Fibroblast of villous mesenchyme (primary cell): ENCODE results near the gene CST4. TPM values are rescaled to one million over a fixed set of nuclear protein-coding genes. Genes with fewer than 3 reads are reported as not detected.

Source experiments
- DNase-seq: peaks from one replicate; pipeline ENCODE4 v3.0.0-alpha.2; 2010; ENCODE audit warnings: low read depth
- H3K4me3 ChIP-seq: 2 replicates; pipeline ENCODE4 v1.5.1; 2011; ENCODE audit warnings: low read depth, mild to moderate bottlenecking, low read length
- total RNA-seq: library from RNA; depleted of rRNA; stranded (reverse); fragments of >200 nt; gene quantifications from 2 replicates; pipeline ENCODE4 v1.2.3, GENCODE V29; 2012
- TF ChIP-seq, protein P1 (sequence below): IDR thresholded peaks from 2 replicates; pipeline ENCODE4 v1.5.1; 2012; ENCODE audit warnings: low read depth, mild to moderate bottlenecking, low read length; ENCODE audit not compliant: insufficient read depth

The CST4 gene
- total RNA-seq, 1 donor, result not detected

GRCh38 chr20:23652371-23652770 is 36.5 kb downstream of the CST4 start:
- TF ChIP-seq, protein P1, sequence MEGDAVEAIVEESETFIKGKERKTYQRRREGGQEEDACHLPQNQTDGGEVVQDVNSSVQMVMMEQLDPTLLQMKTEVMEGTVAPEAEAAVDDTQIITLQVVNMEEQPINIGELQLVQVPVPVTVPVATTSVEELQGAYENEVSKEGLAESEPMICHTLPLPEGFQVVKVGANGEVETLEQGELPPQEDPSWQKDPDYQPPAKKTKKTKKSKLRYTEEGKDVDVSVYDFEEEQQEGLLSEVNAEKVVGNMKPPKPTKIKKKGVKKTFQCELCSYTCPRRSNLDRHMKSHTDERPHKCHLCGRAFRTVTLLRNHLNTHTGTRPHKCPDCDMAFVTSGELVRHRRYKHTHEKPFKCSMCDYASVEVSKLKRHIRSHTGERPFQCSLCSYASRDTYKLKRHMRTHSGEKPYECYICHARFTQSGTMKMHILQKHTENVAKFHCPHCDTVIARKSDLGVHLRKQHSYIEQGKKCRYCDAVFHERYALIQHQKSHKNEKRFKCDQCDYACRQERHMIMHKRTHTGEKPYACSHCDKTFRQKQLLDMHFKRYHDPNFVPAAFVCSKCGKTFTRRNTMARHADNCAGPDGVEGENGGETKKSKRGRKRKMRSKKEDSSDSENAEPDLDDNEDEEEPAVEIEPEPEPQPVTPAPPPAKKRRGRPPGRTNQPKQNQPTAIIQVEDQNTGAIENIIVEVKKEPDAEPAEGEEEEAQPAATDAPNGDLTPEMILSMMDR, result no peak
- no peak for DNase-seq
- no peak overlapping the region for H3K4me3 ChIP-seq

GRCh38 chr20:23651117-23651516 is 37.7 kb downstream of the CST4 start:
- TF ChIP-seq, protein P1, result no peak
- no peak for DNase-seq
- H3K4me3 ChIP-seq, result no peak overlapping the region

- no peak for DNase-seq
- TF ChIP-seq, protein P1, result no peak
- H3K4me3 ChIP-seq, result no peak overlapping the region
Observed at GRCh38 chr20:23649830-23650417, 38.9 kb downstream of the CST4 start.

- no peak overlapping the region for H3K4me3 ChIP-seq
- TF ChIP-seq, protein P1, result no peak
- DNase-seq, result no peak
Observed at GRCh38 chr20:23649242-23649641, 39.6 kb downstream of the CST4 start.

- H3K4me3 ChIP-seq, result no peak overlapping the region
- TF ChIP-seq, protein P1, result no peak
- DNase-seq, result peak; percentile 78
Observed at GRCh38 chr20:23647346-23647745, 41.5 kb downstream of the CST4 start.

- TF ChIP-seq, protein P1, result no peak
- no peak for DNase-seq
- H3K4me3 ChIP-seq, result no peak overlapping the region
Observed at GRCh38 chr20:23646106-23646873, 42.5 kb downstream of the CST4 start.
